T-helper 9 cell (primary cell): ENCODE results near the gene LRRC25.

Experiments
- DNase-seq: peaks from one replicate; pipeline ENCODE4 v3.0.0-alpha.2; 2020
- total RNA-seq, 2 donors: gene quantifications; one replicate each; lab custom pipeline; 2026; lab: John Stamatoyannopoulos, UW

Gene LRRC25
- 0 to 0.48 reads per million in 2 donors for total RNA-seq

GRCh38 chr19:18397242-18398202 lies at the start of gene LRRC25:
Gene LRRC25, minus strand, starts transcription at chr19:18397622. Its CDS starts 659 bp downstream, at chr19:18396963.
- DNase-seq = no peak

- DNase-seq = no peak
Measured at GRCh38 chr19:18446811-18447359, 49.5 kb upstream of the LRRC25 start.

- DNase-seq = no peak
Measured at GRCh38 chr19:18446145-18446810, 48.9 kb upstream of the LRRC25 start.

- no peak for DNase-seq
Measured at GRCh38 chr19:18445262-18445948, 48.0 kb upstream of the LRRC25 start.

- no peak for DNase-seq
Measured at GRCh38 chr19:18444513-18444912, 47.1 kb upstream of the LRRC25 start.

- no peak for DNase-seq
Measured at GRCh38 chr19:18443831-18444230, 46.4 kb upstream of the LRRC25 start.

- DNase-seq = no peak
Measured at GRCh38 chr19:18443406-18443805, 46.0 kb upstream of the LRRC25 start.

GRCh38 chr19:18442941-18443340 lies 45.5 kb upstream of the LRRC25 start:
- DNase-seq = no peak

GRCh38 chr19:18441804-18442788 lies 44.7 kb upstream of the LRRC25 start:
- no peak for DNase-seq

- no peak for DNase-seq
Measured at GRCh38 chr19:18440936-18441803, 43.7 kb upstream of the LRRC25 start.

GRCh38 chr19:18440415-18440877 lies 43.0 kb upstream of the LRRC25 start:
- DNase-seq = no peak

GRCh38 chr19:18439910-18440237 lies 42.5 kb upstream of the LRRC25 start:
- DNase-seq = no peak

GRCh38 chr19:18439025-18439909 lies 41.8 kb upstream of the LRRC25 start:
- no peak for DNase-seq

- no peak for DNase-seq
Measured at GRCh38 chr19:18438331-18439024, 41.1 kb upstream of the LRRC25 start.

GRCh38 chr19:18437491-18438330 lies 40.3 kb upstream of the LRRC25 start, which contains the start of gene ISYNA1:
Gene ISYNA1, minus strand, starts transcription at chr19:18438133. Its CDS starts 154 bp downstream, at chr19:18437979.
- peak; percentile 54 for DNase-seq

- peak; percentile 68 for DNase-seq
Measured at GRCh38 chr19:18436671-18437490, 39.5 kb upstream of the LRRC25 start.
